B cell (primary cell): Measurements from ENCODE around the gene SYMPK. TPM values are rescaled to one million over a fixed set of nuclear protein-coding genes. Genes with fewer than 3 reads are reported as not detected.

Experiments
- ATAC-seq: fragments of 200-7000 bp; cut with Tn5 transposase; one replicate; pipeline ENCODE4 v1.10.0; 2021; ENCODE audit warnings: low read depth, mild to moderate bottlenecking, moderate number of reproducible peaks, moderate library complexity
- CTCF ChIA-PET: fragments of 350-600 bp; sonication (Branson Sonifier 250); formaldehyde crosslinking; loops from one replicate; lab custom pipeline; 2021; ENCODE audit warnings: antibody characterized with exemption, inconsistent platforms; lab: Charles Lee
- POLR2A ChIA-PET: fragments of 350-600 bp; sonication (Branson Sonifier 250); formaldehyde crosslinking; loops from one replicate; lab custom pipeline; 2021; ENCODE audit warnings: antibody characterized with exemption; lab: Charles Lee
- DNase-seq: peaks from one replicate; pipeline ENCODE4 v3.0.0; 2013
- H2AFZ ChIP-seq: 2 replicates; pipeline ENCODE4 v1.6.1; 2012; ENCODE audit warnings: mild to moderate bottlenecking, low read depth, low read length; ENCODE audit not compliant: insufficient read depth, poor library complexity, severe bottlenecking
- H3K27ac ChIP-seq, 2 donors: 1 replicate in 1 of 2; 2 replicates in 1 of 2; pipeline ENCODE4 v1.5.1; 2012 to 2013; ENCODE audit warnings: low read length in 2 of 2, mild to moderate bottlenecking in 2 of 2, moderate library complexity in 1 of 2
- H3K27me3 ChIP-seq, 4 experiments: fragments of 200-600 bp in 1 of 4; sonication (generic) in 1 of 4; replicated peaks in 1 of 4; 1 replicate in 2 of 4; 2 replicates in 2 of 4; pipeline versions ENCODE4 v1.6.1 to v1.7.0; 2013 to 2016; ENCODE audit warnings: low read length in 3 of 4, mild to moderate bottlenecking in 2 of 4, mixed read lengths in 1 of 4, moderate library complexity in 1 of 4; ENCODE audit not compliant: insufficient read depth in 4 of 4, control insufficient read depth in 3 of 4; ENCODE audit errors: control extremely low read depth in 1 of 4
- H3K36me3 ChIP-seq, 2 experiments: replicated peaks in 1 of 2; 1 replicate in 1 of 2; 2 replicates in 1 of 2; pipeline versions ENCODE4 v1.6.1 to v1.7.1; 2013; ENCODE audit warnings: low read length in 1 of 2; ENCODE audit not compliant: insufficient read depth in 2 of 2, control insufficient read depth in 1 of 2; ENCODE audit errors: control extremely low read depth in 1 of 2, extremely low read depth in 1 of 2
- H3K4me1 ChIP-seq, 2 donors: fragments of 200-600 bp in 1 of 2; sonication (generic) in 1 of 2; 1 replicate in 1 of 2; 2 replicates in 1 of 2; pipeline versions ENCODE4 v1.5.1 to v1.6.1; 2013 to 2017; ENCODE audit warnings: low read length in 2 of 2; ENCODE audit not compliant: control insufficient read depth in 2 of 2, insufficient read depth in 2 of 2
- H3K4me2 ChIP-seq: replicated peaks from 2 replicates; pipeline ENCODE3; 2012; ENCODE audit warnings: mild to moderate bottlenecking, low read depth, low read length; ENCODE audit not compliant: poor library complexity, severe bottlenecking
- H3K4me3 ChIP-seq, 5 experiments: fragments of 200-600 bp in 1 of 5; sonication (generic) in 1 of 5; 1 replicate in 3 of 5; 2 replicates in 2 of 5; pipeline versions ENCODE4 v1.5.1 to v1.7.0; 2011 to 2016; ENCODE audit warnings: low read length in 4 of 5, mild to moderate bottlenecking in 4 of 5, low read depth in 2 of 5, control low read depth in 1 of 5, moderate library complexity in 1 of 5; ENCODE audit not compliant: insufficient read depth in 1 of 5; ENCODE audit errors: control extremely low read depth in 1 of 5, extremely low read depth in 1 of 5
- H3K79me2 ChIP-seq: fragments of 200-600 bp; sonication (generic); one replicate; pipeline ENCODE4 v1.6.0; 2016; ENCODE audit warnings: low read length; ENCODE audit not compliant: control insufficient read depth, insufficient read depth
- H3K9ac ChIP-seq: fragments of 200-600 bp; sonication (generic); 2 replicates; pipeline ENCODE4 v1.6.1; 2017; ENCODE audit warnings: mild to moderate bottlenecking, low read length, moderate library complexity
- H3K9me3 ChIP-seq, 3 donors: one replicate each; pipeline versions ENCODE4 v1.6.1 to v1.7.1; 2013; ENCODE audit warnings: low read length in 2 of 3; ENCODE audit not compliant: control insufficient read depth in 2 of 3, insufficient read depth in 1 of 3; ENCODE audit errors: control extremely low read depth in 1 of 3
- H4K20me1 ChIP-seq: 2 replicates; pipeline ENCODE4 v1.6.0; 2012; ENCODE audit warnings: mild to moderate bottlenecking, low read length; ENCODE audit not compliant: insufficient read depth, control insufficient read depth, poor library complexity, severe bottlenecking
- H3K27ac Mint-ChIP-seq: one replicate; pipeline ENCODE4 v1.8.0; 2021; ENCODE audit warnings: mixed read lengths
- H3K27me3 Mint-ChIP-seq: one replicate; pipeline ENCODE4 v1.8.0; 2021; ENCODE audit warnings: mixed read lengths
- H3K4me1 Mint-ChIP-seq: one replicate; pipeline ENCODE4 v1.8.0; 2021; ENCODE audit warnings: mixed read lengths
- H3K4me3 Mint-ChIP-seq: one replicate; pipeline ENCODE4 v1.8.0; 2021; ENCODE audit warnings: mixed read lengths
- H3K9me3 Mint-ChIP-seq: one replicate; pipeline ENCODE4 v1.8.0; 2022; ENCODE audit warnings: mixed read lengths; ENCODE audit not compliant: insufficient read depth
- CTCF ChIP-seq: fragments of 200-600 bp; IDR thresholded peaks from one replicate; pipeline ENCODE4 v1.8.0; 2022; ENCODE audit warnings: antibody characterized with exemption, mild to moderate bottlenecking
- EZH2 ChIP-seq: IDR thresholded peaks from 2 replicates; pipeline ENCODE4 v1.6.1; 2012; ENCODE audit warnings: borderline replicate concordance, low read depth, mild to moderate bottlenecking, moderate library complexity, low read length; ENCODE audit not compliant: insufficient read depth, poor library complexity, severe bottlenecking
- WGBS: methylation state at CpG from one replicate; pipeline ENCODE4 v1.1.5; 2013; ENCODE audit warnings: missing lambda C conversion rate; ENCODE audit not compliant: insufficient coverage; 5-methylcytosine and 5-hydroxymethylcytosine counted together
- intact Hi-C: fragments of 100-400 bp; cut with micrococcal nuclease; formaldehyde crosslinking; loops from one replicate; pipeline ENCODE4 v1.10.0; 2022
- polyA plus RNA-seq: library from polyadenylated mRNA; depleted of rRNA; stranded (reverse); fragments of >200 nt; gene quantifications from 2 replicates; pipeline ENCODE4 v1.2.3, GENCODE V29; 2012
- total RNA-seq, 2 donors: library from RNA; stranded (reverse); fragments of 120-200 nt in 1 of 2; gene quantifications; 1 replicate in 1 of 2; 2 replicates in 1 of 2; pipeline versions ENCODE4 v1.2.3 to v1.2.4, GENCODE V29; 2013 to 2022

SYMPK gene
- total and polyA plus RNA-seq, 2 donors (not counting 1 experiment from before 2014, with no cell fraction given), result 119 to 138 TPM

- Histone ChIP-seq H3K4me3 (no peak overlapping the region), H3K79me2 (peaks cover 3% of the 10 kb centered on the region), H4K20me1 (no peaks in the 10 kb centered on the region), H2AFZ (no peak overlapping the region), H3K9ac (no peak overlapping the region), H3K27ac (no peak overlapping the region), H3K36me3 (no peaks in the 10 kb centered on the region), H3K4me1 (peaks cover 3 to 6% of the 10 kb centered on the region in 2 donors), H3K4me2 (peak overlapping the region; percentile 24), H3K27me3 (peaks cover 0 to 12% (median 0%) of the 10 kb centered on the region in 4 experiments), H3K9me3 (no peaks in the 10 kb centered on the region)
- TF ChIP-seq EZH2 (no peak), CTCF (peak; percentile 95)
- Mint-ChIP-seq H3K4me1 (peaks cover 9% of the 10 kb centered on the region), H3K27me3 (peaks cover 14% of the 10 kb centered on the region), H3K9me3 (no peaks in the 10 kb centered on the region), H3K27ac (no peak overlapping the region), H3K4me3 (no peak overlapping the region)
- ChIA-PET CTCF (interaction anchor here (0.7 to 11.8 kb wide), 20 partner anchors 8 to 514 kb away, joined by 3 to 302 read pairs (median 4); partner anchors contain the start of genes DMPK, FBXO46, QPCTL and SIX5), POLR2A (interaction anchor here (2.8 kb wide), 1 partner anchor 30 kb away, joined by 23 read pairs; the partner anchor contains the start of gene SIX5)
- WGBS, result 0% methylated on average over 7 of the region's 10 CpGs
- peak; percentile 83 for DNase-seq
- ATAC-seq, result peak; percentile 90
- intact Hi-C loops, result loop anchor here (1.0 to 10.0 kb wide), 3 partner anchors 29 to 276 kb away; partner anchors contain the start of gene CCDC61
Measured at GRCh38 chr19:45798995-45799517, 63.9 kb downstream of the SYMPK start.

- peaks cover 36% of the 10 kb centered on the region for H3K4me1 Mint-ChIP-seq
- no peak for DNase-seq
- Histone ChIP-seq H2AFZ (no peak overlapping the region), H3K27me3 (peaks cover 0 to 4% (median 0%) of the 10 kb centered on the region in 4 experiments), H3K4me3 (no peak overlapping the region), H3K4me1 (peaks cover 27 to 36% of the 10 kb centered on the region in 2 donors), H3K9me3 (no peaks in the 10 kb centered on the region), H3K79me2 (peaks cover 24% of the 10 kb centered on the region), H3K27ac (no peak overlapping the region), H3K4me2 (no peak overlapping the region), H3K36me3 (no peaks in the 10 kb centered on the region), H3K9ac (no peak overlapping the region), H4K20me1 (peaks cover 18% of the 10 kb centered on the region)
- H3K4me3 Mint-ChIP-seq, result no peak overlapping the region
- peaks cover 11% of the 10 kb centered on the region for H3K27me3 Mint-ChIP-seq
- intact Hi-C loops, result loop anchor here (5.0 to 10.0 kb wide), 2 partner anchors 77 to 200 kb away; partner anchors contain the start of gene CCDC61
- H3K27ac Mint-ChIP-seq, result peak overlapping the region; percentile 12
- 93% methylated on average over 1 of the region's 2 CpGs for WGBS
- TF ChIP-seq EZH2 (no peak), CTCF (no peak)
- ChIA-PET CTCF (interaction anchor here (11.8 kb wide), 1 partner anchor 24 kb away, joined by 302 read pairs; the partner anchor contains the start of gene SIX5), POLR2A (no interaction called here)
- H3K9me3 Mint-ChIP-seq, result no peaks in the 10 kb centered on the region
- ATAC-seq, result no peak
Measured at GRCh38 chr19:45794627-45795026, 68.3 kb downstream of the SYMPK start.
